Right cardiac atrium (tissue), 5 donors: Measurements from ENCODE around the gene EIF3A. TPM values are rescaled to one million over a fixed set of nuclear protein-coding genes. Genes with fewer than 3 reads are reported as not detected.

Experiments
- ATAC-seq, 2 donors: fragments of 200-7000 bp; cut with Tn5 transposase; one replicate each; pipeline versions ENCODE4 v1.8.0 to v1.9.1; 2020; ENCODE audit warnings: moderate library complexity in 2 of 2, mild to moderate bottlenecking in 1 of 2
- DNase-seq, 3 donors: peaks; one replicate each; pipeline ENCODE4 v3.0.0-alpha.2; 2020
- H3K27ac ChIP-seq: one replicate; pipeline ENCODE4 v1.5.1; 2013; ENCODE audit warnings: mild to moderate bottlenecking, low read length, control low read depth, moderate library complexity
- H3K27me3 ChIP-seq: one replicate; pipeline ENCODE4 v1.6.1; 2013; ENCODE audit not compliant: control insufficient read depth, insufficient read depth
- H3K4me1 ChIP-seq: one replicate; pipeline ENCODE4 v1.6.1; 2013; ENCODE audit warnings: low read length; ENCODE audit not compliant: control insufficient read depth, insufficient read depth
- H3K4me3 ChIP-seq: one replicate; pipeline ENCODE4 v1.5.1; 2013; ENCODE audit warnings: low read length, control low read depth
- H3K9me3 ChIP-seq: one replicate; pipeline ENCODE4 v1.6.1; 2013; ENCODE audit warnings: low read length; ENCODE audit not compliant: control insufficient read depth
- WGBS: extraction: QIAGEN DNeasy Blood & Tissue Kit; methylation state at CpG from one replicate; pipeline ENCODE4 v1.1.7; 2013; 5-methylcytosine and 5-hydroxymethylcytosine counted together
- intact Hi-C, 4 donors: fragments of 100-400 bp; cut with DNase I; formaldehyde crosslinking; loops; one replicate each; pipeline versions ENCODE4 v1.11.0 to v1.14.0; 2022 to 2023
- polyA plus RNA-seq: library from polyadenylated mRNA; stranded (reverse); fragments of 200-250 nt; gene quantifications from one replicate; pipeline ENCODE4 v1.2.3, GENCODE V29; 2013
- total RNA-seq, 4 donors: library from RNA; stranded (reverse); fragmentation: NEBNext Ultra II Directional; extraction: Animal tissue kit (Norgen Biotek cat#: 25700); gene quantifications; one replicate each; pipeline ENCODE4 v1.2.1, GENCODE V29; 2021
- donor health status: healthy with polysubstance abuse.
- donor health status: DM: no; HTN: yes; CAD: no.
- donor health status: DM: no; HTN: no; CAD: no.
- donor health status: DM: no; HTN: yes; CAD: no; lungs with severe emphysema.
- donor health status: DM: yes; HTN: yes; CAD: no.

The EIF3A gene
- total and polyA plus RNA-seq, 5 donors = 35.2 to 101 (median 83.2) TPM

DNA sequence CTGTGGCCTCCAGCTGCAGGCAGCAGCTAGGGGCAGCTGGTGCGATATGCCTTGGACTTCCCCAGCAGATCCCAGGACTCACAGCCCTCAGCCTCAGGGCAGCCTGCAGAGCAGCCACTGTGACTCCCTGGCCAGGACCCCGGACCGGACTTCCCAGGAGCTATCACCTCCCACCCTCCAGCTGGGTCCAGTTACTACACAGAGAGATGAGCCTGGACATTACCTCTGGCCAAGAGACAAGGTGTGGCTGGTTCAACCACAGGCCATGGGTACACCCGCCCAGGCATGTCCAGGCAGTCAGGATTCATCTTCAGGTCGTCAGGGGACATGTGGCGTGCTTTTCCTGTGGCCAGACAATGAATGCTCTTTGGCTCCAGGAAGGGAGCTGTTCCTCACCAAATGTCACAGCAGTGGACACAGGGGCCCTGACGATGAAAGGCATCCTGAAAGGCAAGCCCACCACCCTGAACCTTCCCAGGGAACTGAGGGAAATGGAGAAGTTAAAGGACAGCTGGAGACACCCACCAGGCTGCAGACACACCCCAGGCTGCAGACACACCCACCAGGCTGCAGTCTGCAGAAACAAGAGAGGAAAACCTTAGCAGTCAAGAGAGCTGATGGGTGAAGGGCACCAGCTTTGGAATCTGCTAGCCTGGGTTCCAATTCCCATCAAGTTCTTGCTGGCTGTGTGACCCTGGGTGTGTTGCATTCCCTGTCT, 76.9 kb downstream of the EIF3A start:
- ATAC-seq (no peak), DNase-seq (no peak)
- H3K27me3 ChIP-seq = no peaks in the 10 kb centered on the region
- WGBS = 65% methylated on average over 7 of the region's 7 CpGs
- peaks cover 5% of the 10 kb centered on the region for H3K4me1 ChIP-seq
- intact Hi-C loops = no loop called here
- no peak overlapping the region for H3K27ac ChIP-seq
- H3K9me3 ChIP-seq = no peaks in the 10 kb centered on the region
- no peak overlapping the region for H3K4me3 ChIP-seq

DNA sequence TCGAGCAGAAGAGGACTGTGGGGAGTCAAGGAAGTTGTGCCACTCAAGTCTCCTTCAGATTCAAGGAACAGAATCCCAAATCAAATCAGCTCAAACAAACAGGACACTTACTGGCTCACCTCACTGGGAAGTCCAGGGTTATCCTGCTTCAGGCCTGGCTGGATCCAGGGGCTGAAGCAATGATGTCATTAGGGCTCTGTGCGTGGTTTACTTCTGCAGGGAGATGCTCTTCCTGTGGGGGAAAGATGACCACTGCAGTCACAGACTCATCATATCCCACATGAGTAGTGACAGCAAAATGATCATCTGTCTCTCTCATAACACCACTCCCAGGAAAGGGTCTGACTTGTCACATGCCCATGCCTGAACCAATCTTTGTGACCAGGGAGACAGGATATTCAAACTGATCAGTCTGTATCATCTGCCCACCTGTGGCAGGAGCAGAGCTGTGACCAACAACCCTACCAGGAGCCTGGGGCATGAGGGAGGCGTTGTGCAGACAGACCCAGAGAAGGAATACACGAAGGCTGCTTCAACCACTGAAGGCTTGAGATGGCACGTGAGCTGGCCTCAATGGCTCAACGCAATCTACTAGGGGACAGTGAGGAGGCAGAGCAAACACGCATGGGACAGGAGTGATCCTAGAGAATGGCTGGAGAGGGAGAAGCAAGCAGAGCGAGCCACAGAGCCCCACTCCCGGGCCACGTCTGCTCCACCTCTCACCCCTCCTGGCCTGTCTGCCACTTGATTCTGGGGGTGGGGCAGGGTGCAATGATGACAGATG, 78.7 kb downstream of the EIF3A start:
- ATAC-seq (no peak), DNase-seq (no peak)
- H3K9me3 ChIP-seq = no peaks in the 10 kb centered on the region
- H3K4me3 ChIP-seq = no peak overlapping the region
- no peaks in the 10 kb centered on the region for H3K27me3 ChIP-seq
- intact Hi-C loops = no loop called here
- WGBS = 84% methylated on average over 10 of the region's 10 CpGs
- no peak overlapping the region for H3K27ac ChIP-seq
- H3K4me1 ChIP-seq = peaks cover 5% of the 10 kb centered on the region

DNA sequence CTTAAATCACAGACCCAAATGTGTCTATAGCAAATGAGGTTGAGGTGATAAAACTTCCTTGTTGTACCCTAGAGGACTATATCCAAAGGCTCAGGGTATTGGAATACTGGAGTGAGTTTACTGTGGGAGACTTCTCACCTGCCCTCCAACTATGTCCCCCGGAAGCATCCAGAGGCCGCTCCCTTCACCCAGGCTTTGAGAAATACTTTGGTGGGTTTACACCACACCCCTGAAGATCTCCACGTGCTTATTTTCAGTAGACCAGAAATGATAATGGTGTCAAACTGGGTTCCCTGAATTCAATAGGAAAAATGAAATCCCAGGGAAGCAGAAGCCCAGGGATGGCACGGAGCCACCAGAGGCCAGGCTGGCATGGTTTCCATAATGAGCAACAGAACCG, 82.4 kb downstream of the EIF3A start:
- H3K27me3 ChIP-seq = no peaks in the 10 kb centered on the region
- no peak overlapping the region for H3K4me3 ChIP-seq
- ATAC-seq = no peak
- no peaks in the 10 kb centered on the region for H3K4me1 ChIP-seq
- no peaks in the 10 kb centered on the region for H3K9me3 ChIP-seq
- 88% methylated on average over 5 of the region's 5 CpGs for WGBS
- no peak overlapping the region for H3K27ac ChIP-seq
- intact Hi-C loops = no loop called here
- no peak for DNase-seq

DNA sequence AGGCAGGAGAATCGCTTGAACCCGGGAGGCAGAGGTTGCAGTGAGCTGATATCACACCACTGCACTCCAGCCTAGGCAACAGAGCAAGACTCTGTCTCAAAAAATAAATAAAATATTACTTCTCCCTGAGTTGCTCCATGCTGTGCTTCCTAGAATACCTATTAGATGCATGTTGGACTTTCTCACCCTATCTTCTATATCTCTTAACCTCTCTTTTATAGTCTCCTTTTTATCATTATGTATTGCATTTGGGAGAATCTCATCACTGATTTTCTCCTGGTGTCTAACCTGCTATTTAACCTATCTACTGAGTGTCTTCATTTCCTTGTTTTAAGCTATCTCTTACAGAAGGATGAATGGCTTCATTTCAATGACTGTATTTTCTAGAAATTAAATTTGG, 83.2 kb downstream of the EIF3A start:
- Histone ChIP-seq H3K27me3 (no peaks in the 10 kb centered on the region), H3K9me3 (no peaks in the 10 kb centered on the region), H3K4me1 (no peaks in the 10 kb centered on the region), H3K4me3 (no peak overlapping the region), H3K27ac (no peak overlapping the region)
- WGBS = 93% methylated on average over 2 of the region's 2 CpGs
- no peak for DNase-seq
- intact Hi-C loops = no loop called here
- ATAC-seq = no peak

DNA sequence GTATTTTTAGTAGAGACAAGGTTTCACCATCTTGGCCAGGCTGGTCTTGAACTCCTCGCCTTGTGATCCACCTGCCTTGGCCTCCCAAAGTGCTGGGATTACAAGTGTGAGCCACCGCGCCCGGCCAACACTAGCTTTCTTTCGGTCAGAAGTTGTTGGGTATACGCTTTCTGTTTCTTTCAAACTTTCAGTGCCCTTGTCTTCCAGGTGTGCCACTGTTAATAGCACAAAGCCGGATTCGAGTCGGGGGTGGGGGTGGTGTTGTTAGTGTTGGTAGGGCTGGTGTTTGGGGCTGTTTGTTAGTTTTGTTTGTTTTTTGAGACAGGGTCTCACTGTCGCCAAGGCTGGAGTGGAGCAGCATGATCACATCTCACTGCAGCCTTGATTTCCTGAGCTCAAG, 84.9 kb downstream of the EIF3A start:
- ATAC-seq (no peak), DNase-seq (no peak)
- Histone ChIP-seq H3K27me3 (no peaks in the 10 kb centered on the region), H3K4me1 (no peaks in the 10 kb centered on the region), H3K9me3 (no peaks in the 10 kb centered on the region), H3K27ac (no peak overlapping the region), H3K4me3 (no peak overlapping the region)
- intact Hi-C loops = no loop called here
- 88% methylated on average over 10 of the region's 10 CpGs for WGBS

DNA sequence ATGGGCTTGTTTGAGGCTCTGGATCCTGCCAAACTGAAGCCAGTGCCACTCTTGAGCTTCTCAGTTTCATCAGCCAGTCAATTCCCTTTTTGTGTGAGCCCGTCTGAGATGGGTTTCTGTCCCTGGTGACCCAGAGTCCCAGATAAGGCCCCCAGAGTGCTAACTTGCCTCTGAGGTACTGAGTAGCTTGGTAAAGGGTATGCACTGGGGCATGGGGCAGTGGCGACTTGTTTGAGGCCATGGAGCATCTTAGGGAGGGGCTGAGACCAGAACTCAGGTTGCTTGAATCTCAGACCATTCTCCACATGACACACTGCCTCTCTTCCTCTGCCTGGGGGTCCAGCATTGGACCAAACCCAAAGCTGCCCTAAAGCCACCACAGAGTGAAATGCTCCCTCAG, 86.3 kb downstream of the EIF3A start:
- no peak overlapping the region for H3K4me3 ChIP-seq
- no peaks in the 10 kb centered on the region for H3K4me1 ChIP-seq
- no peaks in the 10 kb centered on the region for H3K9me3 ChIP-seq
- H3K27ac ChIP-seq = no peak overlapping the region
- ATAC-seq = no peak
- 75% methylated on average over 2 of the region's 2 CpGs for whole genome bisulfite sequencing
- intact Hi-C loops = no loop called here
- no peak for DNase-seq
- H3K27me3 ChIP-seq = no peaks in the 10 kb centered on the region

DNA sequence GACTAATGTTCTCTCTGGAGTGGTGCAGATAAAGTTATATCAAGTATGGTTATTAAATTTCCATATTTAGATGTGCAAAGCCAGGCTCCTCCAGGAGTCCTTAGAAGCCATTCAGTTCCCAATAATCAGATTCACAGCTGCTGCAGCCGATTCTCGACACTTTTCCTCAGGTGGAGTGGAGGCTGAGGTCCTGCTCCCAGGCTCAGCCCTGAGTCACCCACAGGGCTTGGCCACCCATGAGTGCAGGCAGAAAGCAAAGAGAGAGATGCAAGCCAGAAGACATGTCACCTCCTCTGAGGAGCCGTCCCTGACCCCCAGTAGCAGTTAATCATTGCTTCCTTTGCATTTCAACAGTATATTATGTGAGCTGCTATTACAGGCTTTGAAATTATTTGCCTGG, 87.4 kb downstream of the EIF3A start:
- 83% methylated on average over 3 of the region's 3 CpGs for WGBS
- no peak overlapping the region for H3K27ac ChIP-seq
- ATAC-seq = no peak
- no peak overlapping the region for H3K4me3 ChIP-seq
- H3K9me3 ChIP-seq = no peaks in the 10 kb centered on the region
- intact Hi-C loops = no loop called here
- no peaks in the 10 kb centered on the region for H3K4me1 ChIP-seq
- H3K27me3 ChIP-seq = no peaks in the 10 kb centered on the region
- DNase-seq = no peak

DNA sequence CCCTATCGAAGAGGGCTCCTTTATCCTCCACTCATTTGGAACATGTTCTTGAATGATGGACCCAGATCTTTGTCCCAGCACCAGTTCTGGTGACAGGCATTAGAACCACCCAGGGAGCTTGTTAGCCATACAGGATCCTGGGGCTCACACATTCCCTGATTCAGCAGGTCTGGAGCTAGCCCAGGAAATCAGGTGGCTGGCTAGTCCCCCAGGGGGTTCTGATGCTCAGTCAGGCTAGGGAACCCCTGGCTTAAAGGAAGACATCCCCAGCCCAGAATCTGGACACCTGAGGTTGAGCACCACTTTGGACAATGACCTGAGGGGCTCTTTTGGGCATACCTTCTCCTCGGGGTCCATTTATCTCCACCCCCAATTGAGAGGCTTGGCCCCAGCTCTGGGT, 88.1 kb downstream of the EIF3A start:
- Histone ChIP-seq H3K27me3 (no peaks in the 10 kb centered on the region), H3K4me3 (no peak overlapping the region), H3K27ac (no peak overlapping the region), H3K4me1 (no peaks in the 10 kb centered on the region), H3K9me3 (no peaks in the 10 kb centered on the region)
- DNase-seq (no peak), ATAC-seq (no peak)
- intact Hi-C loops = no loop called here
- 77% methylated on average over 2 of the region's 2 CpGs for WGBS

DNA sequence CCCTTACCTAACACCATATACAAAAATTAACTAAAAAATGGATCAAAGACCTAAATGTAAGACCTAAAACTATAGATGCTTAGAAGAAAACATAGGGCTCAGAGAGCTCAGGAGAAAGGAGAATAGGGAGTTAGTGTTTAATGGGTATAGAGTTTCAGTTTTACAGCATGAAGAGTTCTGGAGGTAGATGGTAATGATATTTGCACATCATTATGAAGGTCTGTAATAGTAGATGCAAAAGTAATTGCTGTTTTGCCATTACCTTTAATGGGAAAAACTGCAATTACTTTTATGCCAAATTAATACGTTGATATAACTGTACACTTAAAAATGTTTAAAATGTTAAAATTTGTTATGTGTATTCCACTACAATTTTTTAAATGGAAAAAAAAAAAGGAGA, 90.3 kb downstream of the EIF3A start:
- Histone ChIP-seq H3K4me1 (no peaks in the 10 kb centered on the region), H3K27ac (no peak overlapping the region), H3K4me3 (no peak overlapping the region), H3K9me3 (no peaks in the 10 kb centered on the region), H3K27me3 (no peaks in the 10 kb centered on the region)
- DNase-seq (no peak), ATAC-seq (no peak)
- WGBS = 82% methylated on average over 1 of the region's 1 CpG
- intact Hi-C loops = no loop called here

DNA sequence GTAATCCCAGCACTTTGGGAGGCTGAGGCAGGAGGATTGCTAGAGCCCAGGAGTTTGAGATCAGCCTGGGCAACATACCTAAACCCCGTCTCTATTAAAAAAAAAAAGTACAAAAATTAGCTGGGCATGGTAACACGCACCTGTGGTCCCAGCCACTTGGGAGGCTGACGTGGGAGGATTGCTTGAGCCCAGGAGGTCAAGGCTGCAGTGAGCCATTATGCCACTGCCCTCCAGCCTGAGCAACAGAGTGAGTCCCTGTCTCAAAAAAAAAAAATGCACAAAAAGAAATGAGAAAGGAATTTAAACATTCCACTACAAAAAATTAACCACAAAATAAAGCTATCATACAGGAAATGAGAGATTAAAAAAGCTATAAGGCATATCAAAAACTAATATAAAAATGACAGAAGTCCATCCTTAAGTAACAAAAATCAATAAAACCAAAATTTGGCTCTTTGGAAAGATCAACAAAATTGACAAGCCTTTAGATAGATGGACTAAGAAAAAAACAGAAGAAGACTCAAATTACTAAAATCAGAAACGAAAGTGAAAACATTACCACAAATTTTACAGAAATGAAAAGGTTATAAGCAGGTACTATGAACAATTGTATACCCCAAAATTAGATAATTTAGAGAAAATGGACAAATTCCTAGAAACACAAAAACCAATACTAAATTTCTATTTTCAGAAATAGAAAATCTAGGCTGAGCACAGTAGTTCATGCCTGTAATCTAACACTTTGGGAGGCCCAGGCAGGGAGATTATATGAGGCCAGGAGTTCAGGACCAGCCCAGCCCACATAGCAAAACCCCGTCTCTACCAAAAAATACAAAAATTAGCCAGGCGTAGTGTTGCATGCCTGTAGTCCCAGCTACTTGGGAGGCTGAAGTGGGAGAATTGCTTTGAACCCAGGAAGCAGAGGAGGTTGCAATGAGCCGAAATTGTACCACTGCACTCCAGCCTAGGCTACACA, 93.5 kb downstream of the EIF3A start:
- Histone ChIP-seq H3K4me1 (no peaks in the 10 kb centered on the region), H3K9me3 (no peaks in the 10 kb centered on the region), H3K27me3 (no peaks in the 10 kb centered on the region), H3K4me3 (no peak overlapping the region), H3K27ac (no peak overlapping the region)
- no peak for ATAC-seq
- DNase-seq = no peak
- intact Hi-C loops = no loop called here
- 75% methylated on average over 7 of the region's 7 CpGs for WGBS

DNA sequence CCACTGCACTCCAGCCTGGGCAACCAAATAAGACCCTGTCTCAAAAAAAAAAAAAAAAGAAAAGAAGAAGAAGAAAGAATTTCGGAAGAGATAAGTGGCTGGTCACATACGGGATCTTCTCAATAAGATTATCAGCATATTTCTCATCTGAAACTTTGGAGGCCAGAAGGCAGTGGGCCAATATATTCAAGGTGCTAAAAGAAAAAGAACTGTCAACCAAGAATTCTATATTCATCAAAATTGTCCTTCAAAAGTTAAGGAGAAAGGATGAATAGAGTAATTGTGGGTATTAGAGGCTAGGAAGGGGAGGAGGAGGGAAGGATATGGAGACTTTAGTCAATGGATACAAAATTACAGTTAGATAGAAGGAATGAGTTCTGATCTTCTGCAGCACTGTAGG, 95.0 kb downstream of the EIF3A start:
- no peak overlapping the region for H3K4me3 ChIP-seq
- H3K4me1 ChIP-seq = no peaks in the 10 kb centered on the region
- intact Hi-C loops = no loop called here
- ATAC-seq = no peak
- H3K27me3 ChIP-seq = no peaks in the 10 kb centered on the region
- WGBS = 84% methylated on average over 2 of the region's 2 CpGs
- H3K9me3 ChIP-seq = no peaks in the 10 kb centered on the region
- no peak for DNase-seq
- no peak overlapping the region for H3K27ac ChIP-seq
